Measurements from ENCODE around the gene KRTAP13-1. TPM values are rescaled to one million over a fixed set of nuclear protein-coding genes. Genes with fewer than 3 reads are reported as not detected.

KRTAP13-1 gene
- total and polyA plus RNA-seq, 12 donors, result not detected

- Histone ChIP-seq H3K36me3 (replicated peaks in 1 of 2) (no peaks in the 10 kb centered on the region), H3K4me3 (no peak overlapping the region), H3K4me1 (replicated peaks in 1 of 2) (no peaks in the 10 kb centered on the region), H3K27me3 (no peaks in the 10 kb centered on the region), H3K27ac (no peak overlapping the region), H3K9me3 (replicated peaks in 1 of 3) (no peaks in the 10 kb centered on the region)
- 66 to 78% (median 74%) methylated on average over 1 of the region's 1 CpG for WGBS, 4 donors
- no peak for TF ChIP-seq CTCF (IDR thresholded peaks at IDR 0.05)
- TF ChIP-seq POLR2A (IDR thresholded peaks at IDR 0.05), result no peak
- no peak for DNase-seq
- intact Hi-C loops (cut with DNase I), result no loop called here
Measured at GRCh38 chr21:30354308-30355005, 41.4 kb upstream of the KRTAP13-1 start.

- Histone ChIP-seq H3K4me1 (replicated peaks in 1 of 2) (no peaks in the 10 kb centered on the region), H3K27me3 (no peaks in the 10 kb centered on the region), H3K36me3 (replicated peaks in 1 of 2) (no peaks in the 10 kb centered on the region), H3K4me3 (no peak overlapping the region), H3K9me3 (replicated peaks in 1 of 3) (no peaks in the 10 kb centered on the region), H3K27ac (no peak overlapping the region)
- DNase-seq, result no peak
- TF ChIP-seq POLR2A (IDR thresholded peaks at IDR 0.05) (no peak), CTCF (IDR thresholded peaks at IDR 0.05) (no peak)
- intact Hi-C loops (cut with DNase I), result no loop called here
- 31 to 52% (median 40%) methylated on average over 3 of the region's 3 CpGs for WGBS, 4 donors
Measured at GRCh38 chr21:30355906-30356305, 39.9 kb upstream of the KRTAP13-1 start.

GRCh38 chr21:30372139-30372770 is 23.6 kb upstream of the KRTAP13-1 start, which contains the start of gene KRTAP13-2:
KRTAP13-2 (minus strand) TSS chr21:30372271; CDS start chr21:30372213, 58 bp downstream.
- Histone ChIP-seq H3K4me3 (no peak within 1 kb of the TSS), H3K9me3 (replicated peaks in 1 of 3) (no peaks in the 10 kb centered on the region), H3K36me3 (replicated peaks in 1 of 2) (no peaks in the 10 kb centered on the region), H3K27ac (no peak within 1 kb of the TSS), H3K27me3 (no peaks in the 10 kb centered on the region), H3K4me1 (replicated peaks in 1 of 2) (no peaks in the 10 kb centered on the region)
- TF ChIP-seq POLR2A (IDR thresholded peaks at IDR 0.05), result no peak
- TF ChIP-seq CTCF (IDR thresholded peaks at IDR 0.05), result no peak
- DNase-seq, result no peak
- intact Hi-C loops (cut with DNase I), result no loop called here
- 73 to 80% (median 75%) methylated on average over 5 of the region's 5 CpGs for WGBS, 4 donors

GRCh38 chr21:30382201-30382600 is 13.6 kb upstream of the KRTAP13-1 start:
- no peak overlapping the region for H3K4me3 ChIP-seq
- TF ChIP-seq CTCF (IDR thresholded peaks at IDR 0.05), result no peak
- no peak for TF ChIP-seq POLR2A (IDR thresholded peaks at IDR 0.05)
- DNase-seq, result no peak
- 26 to 46% (median 37%) methylated on average over 1 of the region's 1 CpG for WGBS, 4 donors
- H3K27ac ChIP-seq, result no peak overlapping the region
- no peaks in the 10 kb centered on the region for H3K27me3 ChIP-seq
- no peaks in the 10 kb centered on the region for H3K4me1 ChIP-seq (replicated peaks in 1 of 2)
- H3K9me3 ChIP-seq (replicated peaks in 1 of 3), result no peaks in the 10 kb centered on the region
- no peaks in the 10 kb centered on the region for H3K36me3 ChIP-seq (replicated peaks in 1 of 2)
- intact Hi-C loops (cut with DNase I), result no loop called here
